GM12873 (cell line): ENCODE results near the gene DACH1.

Experiments used
- TF ChIP-seq, protein P1 (sequence below): IDR thresholded peaks from 2 replicates; pipeline ENCODE4 v1.5.1; 2012; ENCODE audit warnings: low read depth, mild to moderate bottlenecking, moderate library complexity, low read length, control low read depth; ENCODE audit not compliant: insufficient read depth; ENCODE audit errors: missing control alignments

The DACH1 gene

DNA sequence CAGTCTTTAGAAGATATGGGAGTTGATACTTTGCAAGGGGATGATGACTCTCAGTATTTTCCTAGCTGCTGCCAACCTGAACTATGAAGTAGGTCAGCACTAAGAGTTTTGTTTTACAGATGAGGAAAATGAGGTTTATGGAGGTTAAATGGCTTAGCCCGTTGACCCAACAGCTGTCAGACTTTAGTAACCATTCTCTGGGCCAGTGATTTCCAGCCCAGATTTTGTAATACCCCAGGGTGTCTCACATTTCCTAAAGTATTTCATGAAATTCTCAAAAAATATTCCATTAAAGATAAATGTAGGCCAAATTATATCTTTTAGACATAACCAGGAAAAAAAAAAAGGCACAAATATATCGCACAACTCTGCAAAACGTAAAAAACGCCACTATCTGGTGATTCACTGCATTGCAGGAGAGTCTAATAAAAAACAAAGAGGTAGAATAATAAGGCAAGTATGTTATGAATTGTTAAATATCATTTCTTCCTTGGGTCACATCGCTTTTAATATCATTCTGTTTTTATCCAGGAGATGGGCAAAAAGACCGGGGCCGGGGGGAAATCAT, 112.5 kb downstream of the DACH1 start:
- TF ChIP-seq, protein P1, sequence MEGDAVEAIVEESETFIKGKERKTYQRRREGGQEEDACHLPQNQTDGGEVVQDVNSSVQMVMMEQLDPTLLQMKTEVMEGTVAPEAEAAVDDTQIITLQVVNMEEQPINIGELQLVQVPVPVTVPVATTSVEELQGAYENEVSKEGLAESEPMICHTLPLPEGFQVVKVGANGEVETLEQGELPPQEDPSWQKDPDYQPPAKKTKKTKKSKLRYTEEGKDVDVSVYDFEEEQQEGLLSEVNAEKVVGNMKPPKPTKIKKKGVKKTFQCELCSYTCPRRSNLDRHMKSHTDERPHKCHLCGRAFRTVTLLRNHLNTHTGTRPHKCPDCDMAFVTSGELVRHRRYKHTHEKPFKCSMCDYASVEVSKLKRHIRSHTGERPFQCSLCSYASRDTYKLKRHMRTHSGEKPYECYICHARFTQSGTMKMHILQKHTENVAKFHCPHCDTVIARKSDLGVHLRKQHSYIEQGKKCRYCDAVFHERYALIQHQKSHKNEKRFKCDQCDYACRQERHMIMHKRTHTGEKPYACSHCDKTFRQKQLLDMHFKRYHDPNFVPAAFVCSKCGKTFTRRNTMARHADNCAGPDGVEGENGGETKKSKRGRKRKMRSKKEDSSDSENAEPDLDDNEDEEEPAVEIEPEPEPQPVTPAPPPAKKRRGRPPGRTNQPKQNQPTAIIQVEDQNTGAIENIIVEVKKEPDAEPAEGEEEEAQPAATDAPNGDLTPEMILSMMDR = no peak

DNA sequence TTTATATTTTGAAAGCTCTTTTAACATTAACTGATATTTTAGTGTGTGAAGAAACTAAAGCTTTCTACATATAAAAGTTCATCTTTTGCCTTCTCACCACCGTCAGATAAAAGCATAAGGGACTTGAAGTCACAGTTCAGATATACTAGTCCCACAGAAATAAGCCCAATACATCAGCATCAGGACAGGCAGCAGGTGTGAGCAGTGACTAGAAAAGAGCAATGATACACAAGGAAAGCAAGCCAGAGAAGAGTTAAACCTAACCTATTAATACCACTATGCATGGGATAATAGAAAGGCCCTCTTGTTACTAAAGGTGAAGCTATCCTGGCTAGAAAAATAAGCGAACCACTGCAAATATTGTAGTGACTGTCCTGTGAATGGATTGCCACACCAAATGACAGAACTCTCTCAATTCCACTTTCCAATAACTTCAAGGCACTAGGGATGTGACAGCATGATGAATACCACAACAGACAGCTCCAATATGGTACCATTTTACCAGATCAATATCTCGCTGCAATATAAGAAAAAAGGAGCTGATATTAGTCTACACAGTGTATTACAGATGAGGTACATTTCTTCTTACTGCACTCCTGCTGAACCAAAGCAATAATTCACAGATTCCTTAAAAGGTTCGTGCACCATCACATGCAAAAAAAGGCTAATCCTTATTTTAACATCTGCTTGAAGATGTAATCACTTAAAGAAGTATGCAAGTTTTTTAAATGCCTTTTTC, 114.1 kb downstream of the DACH1 start:
- TF ChIP-seq, protein P1 = no peak

DNA sequence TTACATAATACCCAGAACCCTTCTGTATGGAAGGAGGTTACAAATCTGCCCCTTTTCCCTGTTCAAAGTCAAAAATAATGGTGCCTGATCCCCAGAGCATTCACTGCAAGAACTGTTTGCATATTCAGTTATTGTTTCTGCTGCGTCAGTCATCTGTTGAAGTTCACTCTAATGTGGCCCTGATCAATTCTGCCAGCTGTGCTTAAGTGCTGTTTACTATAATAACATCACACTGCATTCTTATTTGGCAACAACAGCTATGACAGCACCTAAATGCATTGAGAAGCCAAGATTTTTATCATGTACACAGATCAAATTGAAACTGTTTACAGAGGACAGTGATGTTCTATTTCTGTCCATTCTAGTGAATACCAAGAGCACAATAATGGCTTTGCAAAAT, 115.9 kb downstream of the DACH1 start:
- TF ChIP-seq, protein P1 = no peak

DNA sequence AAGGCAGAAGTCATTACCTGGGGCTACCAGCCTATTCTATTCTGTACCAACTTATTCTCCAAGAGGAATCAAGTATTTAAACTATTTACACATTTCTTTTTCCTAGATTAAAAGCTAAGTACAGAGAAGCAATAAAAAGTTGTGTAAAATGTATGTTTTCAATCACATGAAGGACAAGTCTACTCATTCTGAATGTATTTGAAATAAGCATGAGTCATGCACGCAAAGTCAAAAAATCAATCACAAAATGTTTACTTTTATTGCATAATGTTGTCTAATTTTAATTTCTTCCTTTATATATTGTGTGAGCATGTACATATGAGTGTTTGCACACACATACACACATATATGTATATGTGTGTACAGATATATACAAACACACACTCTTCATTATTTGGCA, 136.7 kb downstream of the DACH1 start:
- TF ChIP-seq, protein P1 = no peak

DNA sequence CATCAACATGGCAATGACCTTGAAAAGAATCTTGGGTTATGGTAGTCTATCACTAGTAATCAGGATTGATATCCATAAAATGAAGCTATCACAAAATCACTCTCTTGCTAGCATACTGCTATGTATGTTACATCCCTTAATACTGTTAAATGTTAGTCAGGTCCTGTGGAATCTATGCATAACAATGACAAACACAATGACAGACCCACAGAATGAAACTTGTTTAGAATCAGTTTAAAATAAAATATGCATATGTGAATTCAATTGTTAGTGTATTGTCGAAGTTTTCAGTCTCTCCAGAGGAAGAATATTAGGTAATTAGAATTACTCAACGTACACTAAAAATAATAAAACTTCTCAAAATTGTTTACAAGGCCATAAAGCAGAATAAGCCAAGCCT, 137.6 kb downstream of the DACH1 start:
- TF ChIP-seq, protein P1 = no peak

DNA sequence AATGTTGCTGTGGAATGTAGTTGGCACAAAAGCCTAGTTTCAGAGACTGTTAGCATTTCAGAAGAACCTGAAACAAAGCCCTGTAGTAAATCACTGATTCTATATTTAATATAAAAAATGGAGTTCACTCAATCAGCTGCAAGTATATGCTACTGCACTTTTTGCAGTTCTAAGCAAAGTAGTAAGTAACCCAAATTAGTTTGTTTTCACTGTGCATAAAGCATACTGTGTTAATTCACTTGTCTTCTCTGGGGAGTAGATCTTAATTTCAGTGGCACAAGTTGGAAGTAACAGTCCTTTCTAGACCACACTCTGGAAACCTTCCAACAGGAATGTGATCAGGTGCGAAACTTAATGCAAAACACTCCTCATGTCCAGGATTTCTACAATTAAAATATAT, 139.3 kb downstream of the DACH1 start:
- TF ChIP-seq, protein P1 = no peak

DNA sequence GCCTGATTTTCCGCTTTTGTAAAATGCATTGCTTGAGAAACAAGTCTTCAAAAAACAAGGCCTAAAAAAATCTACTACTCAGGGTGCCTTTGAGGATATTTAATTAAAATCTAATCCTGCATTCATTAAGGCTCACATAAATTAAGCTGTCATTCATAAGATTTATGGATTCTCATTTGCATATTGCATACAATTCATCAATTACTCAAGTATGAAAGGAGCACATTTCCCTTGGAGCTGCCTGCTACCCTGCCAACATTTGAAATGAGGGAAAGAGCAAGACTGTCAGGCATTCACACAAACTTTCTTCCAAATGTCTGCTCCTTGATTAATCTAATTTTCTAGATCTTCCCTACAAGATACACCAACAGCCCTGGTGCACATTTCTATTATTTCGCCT, 140.0 kb downstream of the DACH1 start:
- TF ChIP-seq, protein P1 = no peak
